H9 (cell line): ENCODE results near the gene BCL11B. TPM values are rescaled to one million over a fixed set of nuclear protein-coding genes. Genes with fewer than 3 reads are reported as not detected.

Experiments
- DNase-seq: peaks from one replicate; pipeline ENCODE4 v3.0.0-alpha.2; 2017
- H2AFZ ChIP-seq: one replicate; pipeline ENCODE4 v1.6.1; 2013; ENCODE audit warnings: mild to moderate bottlenecking, low read length, control low read depth, moderate library complexity
- H2AK5ac ChIP-seq: 2 replicates; pipeline ENCODE4 v1.6.1; 2013; ENCODE audit warnings: low read length, control low read depth, mixed read lengths; ENCODE audit not compliant: insufficient read length
- H2BK120ac ChIP-seq: one replicate; pipeline ENCODE4 v1.6.1; 2013; ENCODE audit warnings: low read depth, mild to moderate bottlenecking, low read length, control low read depth, inconsistent platforms; ENCODE audit not compliant: poor library complexity, severe bottlenecking
- H2BK12ac ChIP-seq: 2 replicates; pipeline ENCODE4 v1.6.1; 2013; ENCODE audit warnings: low read length, control low read depth, mixed read lengths, low read depth; ENCODE audit not compliant: insufficient read length
- H2BK15ac ChIP-seq: 2 replicates; pipeline ENCODE4 v1.6.1; 2013; ENCODE audit warnings: low read depth, low read length, control low read depth
- H2BK20ac ChIP-seq: one replicate; pipeline ENCODE4 v1.6.1; 2013; ENCODE audit warnings: low read depth, mild to moderate bottlenecking, low read length, control low read depth, inconsistent platforms; ENCODE audit not compliant: poor library complexity, severe bottlenecking
- H2BK5ac ChIP-seq: 2 replicates; pipeline ENCODE4 v1.6.1; 2013; ENCODE audit warnings: low read length, control low read depth, mixed read lengths; ENCODE audit not compliant: insufficient read length
- H3K14ac ChIP-seq: 2 replicates; pipeline ENCODE4 v1.6.1; 2013; ENCODE audit warnings: low read length, control low read depth; ENCODE audit not compliant: insufficient read depth
- H3K18ac ChIP-seq: 2 replicates; pipeline ENCODE4 v1.6.1; 2013; ENCODE audit warnings: low read depth, mild to moderate bottlenecking, mixed read lengths, low read length, control low read depth; ENCODE audit not compliant: insufficient read length
- H3K23ac ChIP-seq: 2 replicates; pipeline ENCODE4 v1.6.1; 2013; ENCODE audit warnings: low read length, control low read depth, mixed read lengths, low read depth; ENCODE audit not compliant: insufficient read length
- H3K23me2 ChIP-seq: 2 replicates; pipeline ENCODE4 v1.6.1; 2013; ENCODE audit warnings: low read depth, mild to moderate bottlenecking, mixed read lengths, low read length, control low read depth; ENCODE audit not compliant: insufficient read length, poor library complexity, severe bottlenecking
- H3K27ac ChIP-seq: 2 replicates; pipeline ENCODE4 v1.5.1; 2013; ENCODE audit warnings: low read length, control low read depth, mixed read lengths, low read depth; ENCODE audit not compliant: insufficient read length
- H3K27me3 ChIP-seq: 2 replicates; pipeline ENCODE4 v1.6.1; 2013; ENCODE audit warnings: low read length, control low read depth, inconsistent platforms; ENCODE audit not compliant: insufficient read depth
- H3K4ac ChIP-seq: 2 replicates; pipeline ENCODE4 v1.6.1; 2013; ENCODE audit warnings: low read depth, mild to moderate bottlenecking, control low read depth, inconsistent platforms, low read length, moderate library complexity
- H3K4me1 ChIP-seq: 2 replicates; pipeline ENCODE4 v1.6.1; 2013; ENCODE audit warnings: low read length, control low read depth, inconsistent platforms; ENCODE audit not compliant: insufficient read depth
- H3K4me2 ChIP-seq: 2 replicates; pipeline ENCODE4 v1.6.1; 2013; ENCODE audit warnings: low read length, control low read depth, mixed read lengths; ENCODE audit not compliant: insufficient read length, insufficient read depth
- H3K56ac ChIP-seq: 2 replicates; pipeline ENCODE4 v1.6.1; 2013; ENCODE audit warnings: low read depth, mild to moderate bottlenecking, mixed read lengths, low read length, control low read depth; ENCODE audit not compliant: insufficient read length
- H3K79me1 ChIP-seq: 2 replicates; pipeline ENCODE4 v1.6.1; 2013; ENCODE audit warnings: low read depth, mild to moderate bottlenecking, moderate library complexity, low read length, control low read depth, inconsistent platforms; ENCODE audit not compliant: insufficient read depth, poor library complexity, severe bottlenecking
- H3K79me2 ChIP-seq: 2 replicates; pipeline ENCODE4 v1.6.1; 2013; ENCODE audit warnings: low read length, control low read depth, inconsistent platforms; ENCODE audit not compliant: insufficient read depth
- H3K9ac ChIP-seq: 2 replicates; pipeline ENCODE4 v1.6.1; 2013; ENCODE audit warnings: low read length, control low read depth, mixed read lengths; ENCODE audit not compliant: insufficient read length; ENCODE audit errors: extremely low read depth
- H3K9me3 ChIP-seq: one replicate; pipeline ENCODE4 v1.6.1; 2013; ENCODE audit warnings: low read depth, low read length, inconsistent platforms; ENCODE audit not compliant: control insufficient read depth
- H3T11ph ChIP-seq: one replicate; pipeline ENCODE4 v1.6.1; 2013; ENCODE audit warnings: mild to moderate bottlenecking, low read length, control low read depth, inconsistent platforms
- H4K20me1 ChIP-seq: one replicate; pipeline ENCODE4 v1.6.1; 2013; ENCODE audit not compliant: control insufficient read depth, insufficient read length, insufficient read depth
- H4K5ac ChIP-seq: 2 replicates; pipeline ENCODE4 v1.6.1; 2013; ENCODE audit warnings: low read depth, mild to moderate bottlenecking, mixed read lengths, low read length, control low read depth; ENCODE audit not compliant: insufficient read length
- H4K8ac ChIP-seq: replicated peaks from 2 replicates; pipeline ENCODE4 v1.6.1; 2013; ENCODE audit warnings: low read length, control low read depth, mixed read lengths, low read depth; ENCODE audit not compliant: insufficient read length
- H4K91ac ChIP-seq: 2 replicates; pipeline ENCODE4 v1.6.1; 2013; ENCODE audit warnings: low read depth, mild to moderate bottlenecking, moderate library complexity, mixed read lengths, low read length, control low read depth; ENCODE audit not compliant: insufficient read length
- H3K27ac Mint-ChIP-seq, 3 experiments: 2 replicates in 2 of 3; 3 replicates in 1 of 3; pipeline ENCODE4 v1.8.0; 2020 to 2021; ENCODE audit warnings: mixed read lengths in 3 of 3, mild to moderate bottlenecking in 1 of 3, moderate library complexity in 1 of 3
- H3K27me3 Mint-ChIP-seq: 2 replicates; pipeline ENCODE4 v1.8.0; 2021; ENCODE audit warnings: low read depth, mild to moderate bottlenecking, moderate library complexity, mixed read lengths
- H3K36me3 Mint-ChIP-seq, 3 experiments: 2 replicates in 2 of 3; 3 replicates in 1 of 3; pipeline ENCODE4 v1.8.0; 2020 to 2021; ENCODE audit warnings: low read depth in 3 of 3, mixed read lengths in 3 of 3; ENCODE audit not compliant: insufficient read depth in 1 of 3
- H3K4me1 Mint-ChIP-seq, 2 experiments: 2 replicates each; pipeline ENCODE4 v1.8.0; 2020; ENCODE audit warnings: mixed read lengths in 2 of 2
- H3K4me3 Mint-ChIP-seq, 2 experiments: 2 replicates in 1 of 2; 3 replicates in 1 of 2; pipeline ENCODE4 v1.8.0; 2020 to 2021; ENCODE audit warnings: mild to moderate bottlenecking in 2 of 2, mixed read lengths in 2 of 2, moderate library complexity in 1 of 2
- H3K9me3 Mint-ChIP-seq, 2 experiments: 2 replicates in 1 of 2; 3 replicates in 1 of 2; pipeline ENCODE4 v1.8.0; 2020; ENCODE audit warnings: mild to moderate bottlenecking in 2 of 2, mixed read lengths in 2 of 2, moderate library complexity in 1 of 2
- CTCF ChIP-seq: fragments of 200-600 bp; sonication (generic); conservative IDR thresholded peaks from 3 replicates; pipeline ENCODE4 v1.8.0; 2021; ENCODE audit warnings: antibody characterized with exemption, mild to moderate bottlenecking
- WGBS: extraction: QIAGEN DNeasy Blood & Tissue Kit; methylation state at CpG from one replicate; pipeline ENCODE4 v1.1.7; 2013; ENCODE audit warnings: missing lambda C conversion rate, low lambda C conversion rate, mixed read lengths; ENCODE audit not compliant: insufficient read length; ENCODE audit errors: extremely low coverage; 5-methylcytosine and 5-hydroxymethylcytosine counted together
- total RNA-seq: library from RNA; stranded (reverse); gene quantifications from 2 replicates; pipeline ENCODE4 v1.2.1, GENCODE V29; 2021

Gene BCL11B
- total RNA-seq, 1 experiment from 2014 or later = 4.9 TPM

- H2BK20ac ChIP-seq = no peak overlapping the region
- no peak overlapping the region for H2BK12ac ChIP-seq
- H2AFZ ChIP-seq = no peak overlapping the region
- no peaks in the 10 kb centered on the region for H3K79me2 ChIP-seq
- H3K23me2 ChIP-seq = no peaks in the 10 kb centered on the region
- H3K23ac ChIP-seq = no peak overlapping the region
- no peak overlapping the region for H4K8ac ChIP-seq
- WGBS = no CpG with 5 or more reads among the region's 8 CpGs
- Mint-ChIP-seq H3K27me3 (peaks cover 2% of the 10 kb centered on the region; the same call in 1 of the 2 replicates), H3K36me3 (no peaks in the 10 kb centered on the region; a peak in 1 of 7 replicates), H3K4me3 (no peak overlapping the region), H3K4me1 (peaks cover 0 to 3% of the 10 kb centered on the region in 2 experiments; a peak in 1 of 4 replicates), H3K9me3 (no peaks in the 10 kb centered on the region), H3K27ac (no peak overlapping the region)
- H2BK120ac ChIP-seq = no peak overlapping the region
- DNase-seq = no peak
- no peak overlapping the region for H4K91ac ChIP-seq
- no peak overlapping the region for H2AK5ac ChIP-seq
- no peak for TF ChIP-seq CTCF
- no peak overlapping the region for H3K27ac ChIP-seq
- H3K4me2 ChIP-seq = no peak overlapping the region
- H3K18ac ChIP-seq = no peak overlapping the region
- H3K79me1 ChIP-seq = no peaks in the 10 kb centered on the region
- no peak overlapping the region for H2BK15ac ChIP-seq
- no peaks in the 10 kb centered on the region for H3K9me3 ChIP-seq
- H3K27me3 ChIP-seq = no peaks in the 10 kb centered on the region
- no peak overlapping the region for H3K14ac ChIP-seq
- no peak overlapping the region for H2BK5ac ChIP-seq
- H3K9ac ChIP-seq = no peak overlapping the region
- H4K20me1 ChIP-seq = no peaks in the 10 kb centered on the region
- H4K5ac ChIP-seq = no peak overlapping the region
- H3T11ph ChIP-seq = no peak overlapping the region
- no peak overlapping the region for H3K56ac ChIP-seq
- H3K4me1 ChIP-seq = no peaks in the 10 kb centered on the region
- H3K4ac ChIP-seq = no peak overlapping the region
Observed at GRCh38 chr14:99157676-99158075, 114.3 kb downstream of the BCL11B start.
